Naive thymus-derived CD4-positive, alpha-beta T cell (primary cell): ENCODE data around the gene OR1G1. TPM values are rescaled to one million over a fixed set of nuclear protein-coding genes. Genes with fewer than 3 reads are reported as not detected.
"Not testable (repeated sequence)": the region's sequence is repeated elsewhere in the genome, so short reads cannot be mapped to it uniquely, and the experiment has no call there.

ENCODE experiments used
- ATAC-seq: fragments of 150-1000 bp; cut with Tn5 transposase; 2 replicates; pipeline ENCODE4 v1.10.0; 2021; ENCODE audit warnings: mild to moderate bottlenecking, moderate library complexity
- CTCF ChIA-PET: fragments of 350-600 bp; sonication (Branson Sonifier 250); formaldehyde crosslinking; loops from one replicate; lab custom pipeline; 2021; ENCODE audit warnings: antibody characterized with exemption; lab: Charles Lee
- POLR2A ChIA-PET: fragments of 350-600 bp; sonication (Branson Sonifier 250); formaldehyde crosslinking; loops from one replicate; lab custom pipeline; 2021; ENCODE audit warnings: antibody characterized with exemption, inconsistent platforms; lab: Charles Lee
- DNase-seq, 9 donors: peaks; one replicate each; pipeline versions ENCODE4 v3.0.0 to v3.0.0-alpha.2; 2020 to 2022; ENCODE audit warnings: mixed read lengths in 1 of 9
- H3K27ac ChIP-seq: one replicate; pipeline ENCODE4 v1.7.0; 2013; ENCODE audit warnings: mild to moderate bottlenecking, low read depth, low read length, moderate library complexity
- H3K27me3 ChIP-seq, 2 donors: one replicate each; pipeline ENCODE4 v1.7.0; 2013; ENCODE audit warnings: low read length in 2 of 2, mild to moderate bottlenecking in 2 of 2, moderate library complexity in 2 of 2; ENCODE audit not compliant: control insufficient read depth in 2 of 2, insufficient read depth in 2 of 2
- H3K36me3 ChIP-seq, 3 experiments: 1 replicate in 2 of 3; 2 replicates in 1 of 3; pipeline ENCODE4 v1.7.0; 2013; ENCODE audit warnings: low read length in 3 of 3, mild to moderate bottlenecking in 3 of 3, moderate library complexity in 1 of 3; ENCODE audit not compliant: insufficient read depth in 3 of 3, control insufficient read depth in 2 of 3
- H3K4me1 ChIP-seq, 2 donors: one replicate each; pipeline ENCODE4 v1.7.0; 2013; ENCODE audit warnings: low read length in 2 of 2, mild to moderate bottlenecking in 2 of 2, moderate library complexity in 1 of 2; ENCODE audit not compliant: control insufficient read depth in 2 of 2, insufficient read depth in 2 of 2
- H3K4me3 ChIP-seq: 2 replicates; pipeline ENCODE4 v1.7.0; 2013; ENCODE audit warnings: mild to moderate bottlenecking, low read length
- H3K9me3 ChIP-seq, 3 experiments: 1 replicate in 2 of 3; 2 replicates in 1 of 3; pipeline ENCODE4 v1.7.0; 2013; ENCODE audit warnings: low read length in 3 of 3; ENCODE audit not compliant: control insufficient read depth in 2 of 3
- H3K27ac Mint-ChIP-seq, 9 donors: one replicate each; pipeline ENCODE4 v1.8.0; 2020 to 2022; ENCODE audit warnings: mixed read lengths in 9 of 9, mild to moderate bottlenecking in 8 of 9, moderate library complexity in 5 of 9, inconsistent platforms in 2 of 9
- H3K27me3 Mint-ChIP-seq, 5 donors: one replicate each; pipeline ENCODE4 v1.8.0; 2021 to 2022; ENCODE audit warnings: mixed read lengths in 5 of 5, mild to moderate bottlenecking in 1 of 5
- H3K36me3 Mint-ChIP-seq, 5 donors: one replicate each; pipeline ENCODE4 v1.8.0; 2020 to 2022; ENCODE audit warnings: mixed read lengths in 5 of 5, mild to moderate bottlenecking in 3 of 5, inconsistent platforms in 1 of 5
- H3K4me1 Mint-ChIP-seq, 7 donors: one replicate each; pipeline ENCODE4 v1.8.0; 2020 to 2022; ENCODE audit warnings: mixed read lengths in 7 of 7, mild to moderate bottlenecking in 3 of 7, inconsistent platforms in 1 of 7
- H3K4me3 Mint-ChIP-seq, 10 donors: one replicate each; pipeline ENCODE4 v1.8.0; 2020 to 2022; ENCODE audit warnings: mild to moderate bottlenecking in 10 of 10, mixed read lengths in 10 of 10, moderate library complexity in 6 of 10, inconsistent platforms in 2 of 10
- H3K9me3 Mint-ChIP-seq, 11 donors: one replicate each; pipeline ENCODE4 v1.8.0; 2020 to 2022; ENCODE audit warnings: mixed read lengths in 11 of 11, mild to moderate bottlenecking in 4 of 11, inconsistent platforms in 1 of 11, moderate library complexity in 1 of 11
- intact Hi-C, 2 donors: fragments of 100-400 bp; cut with micrococcal nuclease; formaldehyde crosslinking; loops; one replicate each; pipeline ENCODE4 v1.15.1; 2023
- polyA plus RNA-seq, 2 donors: library from polyadenylated mRNA; unstranded; fragments of 300-500 nt; fragmentation: Illumina TruSeq; gene quantifications; one replicate each; pipeline ENCODE4 v1.2.3, GENCODE V29; 2021
- total RNA-seq, 6 experiments: library from RNA in 5 of 6; stranded (reverse) in 5 of 6; gene quantifications; 1 replicate in 5 of 6; 2 replicates in 1 of 6; pipeline ENCODE4 v1.2.3 and lab custom pipeline; 2021 to 2026

Gene OR1G1
- total RNA-seq (not detected), polyA plus RNA-seq (not detected), total RNA-seq (lab: John Stamatoyannopoulos, UW) (not detected)

- peaks cover 0 to 1% (median 0%) of the 10 kb centered on the region in 7 donors for H3K4me1 Mint-ChIP-seq
These were observed at the start of gene OR1G1 for GRCh38 chr17:3127451-3127850. OR1G1 (minus strand) TSS chr17:3127551; CDS start chr17:3127551, 0 bp downstream.

GRCh38 chr17:3167574-3167973, 40.2 kb upstream of the OR1G1 start:
- H3K27ac Mint-ChIP-seq: no peak overlapping the region
- Histone ChIP-seq H3K4me3 (no peak overlapping the region), H3K27ac (no peak overlapping the region), H3K4me1 (no peaks in the 10 kb centered on the region), H3K36me3 (no peaks in the 10 kb centered on the region), H3K9me3 (peaks cover 0 to 13% (median 0%) of the 10 kb centered on the region in 3 experiments), H3K27me3 (no peaks in the 10 kb centered on the region)
- H3K27me3 Mint-ChIP-seq: peaks cover 0 to 34% (median 26%) of the 10 kb centered on the region in 5 donors
- ATAC-seq (peak; percentile 47), DNase-seq (no peak)
- H3K4me3 Mint-ChIP-seq: peak overlapping the region in 1 of 10 donors; percentile 21
- peaks cover 0 to 11% (median 4%) of the 10 kb centered on the region in 5 donors for H3K36me3 Mint-ChIP-seq
- H3K9me3 Mint-ChIP-seq: peaks cover 0 to 26% (median 10%) of the 10 kb centered on the region in 11 donors
- ChIA-PET CTCF (no interaction called here), POLR2A (no interaction called here)
- intact Hi-C loops: no loop called here
- H3K4me1 Mint-ChIP-seq: no peaks in the 10 kb centered on the region

More at GRCh38 chr17:3127451-3127850, at the start of gene OR1G1:
- no peaks in the 10 kb centered on the region for H3K36me3 ChIP-seq
- no peak within 1 kb of the TSS for H3K4me3 Mint-ChIP-seq
- H3K4me3 ChIP-seq: no peak within 1 kb of the TSS
- no peaks in the 10 kb centered on the region for H3K36me3 Mint-ChIP-seq
- H3K4me1 ChIP-seq: no peaks in the 10 kb centered on the region
- no peaks in the 10 kb centered on the region for H3K9me3 Mint-ChIP-seq
- H3K27ac Mint-ChIP-seq: no peak within 1 kb of the TSS
- no peak within 1 kb of the TSS for H3K27ac ChIP-seq
- POLR2A ChIA-PET: no interaction called here
- CTCF ChIA-PET: no interaction called here
- ATAC-seq (no peak), DNase-seq (no peak)
- peaks cover 0 to 58% (median 44%) of the 10 kb centered on the region in 5 donors for H3K27me3 Mint-ChIP-seq
- no peaks in the 10 kb centered on the region for H3K27me3 ChIP-seq
- H3K9me3 ChIP-seq: no peaks in the 10 kb centered on the region
- intact Hi-C loops: no loop called here

DNA sequence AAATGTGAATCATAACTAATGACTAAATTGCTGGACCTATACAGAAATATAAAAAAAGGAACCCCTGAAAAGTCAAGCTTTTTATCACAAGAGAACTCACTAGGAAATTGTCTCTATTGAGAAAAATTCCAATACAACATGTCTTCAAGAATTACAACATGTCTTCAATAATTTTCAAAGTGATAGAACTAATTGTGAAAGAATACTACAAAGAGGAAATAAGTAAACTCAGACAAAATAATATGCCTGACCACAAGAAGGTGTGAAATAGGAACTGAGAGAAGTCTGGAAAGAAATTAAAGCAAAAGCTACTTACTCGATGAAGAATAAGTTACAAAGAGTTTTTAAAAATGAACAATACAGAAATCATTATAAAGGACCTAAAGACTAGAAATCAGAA, 29.9 kb upstream of the OR1G1 start:
- ATAC-seq (no peak), DNase-seq (no peak)
- intact Hi-C loops: no loop called here
- POLR2A ChIA-PET: no interaction called here
- Histone ChIP-seq H3K4me3 (no peak overlapping the region), H3K36me3 (no peaks in the 10 kb centered on the region), H3K4me1 (no peaks in the 10 kb centered on the region), H3K27me3 (no peaks in the 10 kb centered on the region), H3K27ac (no peak overlapping the region), H3K9me3 (no peaks in the 10 kb centered on the region)
- peaks cover 5 to 53% (median 40%) of the 10 kb centered on the region in 5 donors for H3K27me3 Mint-ChIP-seq
- H3K4me1 Mint-ChIP-seq: no peaks in the 10 kb centered on the region
- CTCF ChIA-PET: no interaction called here
- peaks cover 0 to 19% (median 3%) of the 10 kb centered on the region in 11 donors for H3K9me3 Mint-ChIP-seq
- no peak overlapping the region for H3K4me3 Mint-ChIP-seq
- H3K27ac Mint-ChIP-seq: no peak overlapping the region
- H3K36me3 Mint-ChIP-seq: no peaks in the 10 kb centered on the region

DNA sequence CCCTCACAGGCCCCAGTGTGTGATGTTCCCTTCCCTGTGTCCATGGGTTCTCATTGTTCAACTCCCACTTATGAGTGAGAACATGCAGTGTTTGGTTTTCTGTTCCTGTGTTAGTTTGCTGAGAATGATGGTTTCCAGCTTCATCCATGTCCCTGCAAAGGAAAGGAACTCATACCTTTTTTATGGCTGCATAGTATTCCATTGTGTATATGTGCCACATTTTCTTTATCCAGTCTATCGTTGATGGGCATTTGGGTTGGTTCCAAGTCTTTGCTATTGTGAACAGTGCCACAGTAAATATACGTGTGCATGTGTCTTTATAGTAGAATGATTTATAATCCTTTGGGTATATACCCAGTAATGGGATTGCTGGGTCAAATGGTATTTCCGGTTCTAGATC, 10.1 kb upstream of the OR1G1 start:
- H3K36me3 ChIP-seq, H3K27me3 ChIP-seq, DNase-seq, H3K4me1 ChIP-seq, H3K27ac Mint-ChIP-seq, POLR2A ChIA-PET, intact Hi-C loops, ATAC-seq, H3K9me3 ChIP-seq, H3K4me3 ChIP-seq, H3K4me3 Mint-ChIP-seq, H3K4me1 Mint-ChIP-seq, H3K36me3 Mint-ChIP-seq, H3K27ac ChIP-seq, CTCF ChIA-PET: not testable (repeated sequence)
- Mint-ChIP-seq H3K9me3 (peaks cover 0 to 34% (median 8%) of the 10 kb centered on the region in 11 donors), H3K27me3 (peaks cover 0 to 40% (median 21%) of the 10 kb centered on the region in 5 donors)

DNA sequence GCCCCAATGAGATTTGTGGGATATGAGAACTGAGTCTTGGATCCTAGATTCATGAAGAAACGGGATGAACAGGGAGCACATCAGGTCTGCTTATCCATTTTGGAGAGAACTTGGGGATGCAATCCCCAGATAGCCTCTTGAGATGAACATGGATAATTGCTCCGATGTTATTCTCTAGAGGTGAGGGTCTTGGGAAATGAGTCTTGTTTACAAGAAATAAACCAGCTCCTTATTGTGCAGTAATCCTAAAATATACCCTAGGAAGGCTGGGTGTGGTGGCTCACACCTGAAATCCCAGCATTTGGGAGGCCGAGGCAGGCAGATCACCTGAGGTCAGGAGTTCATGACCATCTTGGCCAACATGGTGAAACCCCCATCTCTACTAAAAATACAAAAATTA, 23.0 kb downstream of the OR1G1 start, which contains the start of gene OR1D2:
Gene OR1D2 (minus strand): TSS at position 101 of the 400 bp plus-strand sequence. CDS start 11,426 bp downstream, outside the sequence.
- H3K27ac ChIP-seq: no peak within 1 kb of the TSS
- H3K27me3 Mint-ChIP-seq: peaks cover 5 to 46% (median 20%) of the 10 kb centered on the region in 5 donors
- intact Hi-C loops: no loop called here
- peaks cover 0 to 62% (median 27%) of the 10 kb centered on the region in 11 donors for H3K9me3 Mint-ChIP-seq
- no peaks in the 10 kb centered on the region for H3K4me1 ChIP-seq
- H3K4me1 Mint-ChIP-seq: no peaks in the 10 kb centered on the region
- no peak within 1 kb of the TSS for H3K4me3 Mint-ChIP-seq
- peaks cover 0 to 3% of the 10 kb centered on the region in 2 donors for H3K27me3 ChIP-seq
- peaks cover 0 to 17% (median 3%) of the 10 kb centered on the region in 5 donors for H3K36me3 Mint-ChIP-seq
- ATAC-seq (no peak), DNase-seq (no peak)
- no peak within 1 kb of the TSS for H3K4me3 ChIP-seq
- H3K36me3 ChIP-seq: no peaks in the 10 kb centered on the region
- ChIA-PET CTCF (no interaction called here), POLR2A (no interaction called here)
- peaks cover 0 to 12% (median 0%) of the 10 kb centered on the region in 3 experiments for H3K9me3 ChIP-seq
- H3K27ac Mint-ChIP-seq: no peak within 1 kb of the TSS

Other genes starting within 250 kb of the OR1G1 start
- gene OR1D5, start 63.9 kb downstream of the OR1G1 start, total RNA-seq: not detected
- not detected for gene OR1D5, start 63.9 kb downstream of the OR1G1 start, polyA plus RNA-seq
- gene OR1D2, start 23.1 kb downstream of the OR1G1 start, total RNA-seq: not detected
- not detected for gene OR1D2, start 23.1 kb downstream of the OR1G1 start, polyA plus RNA-seq
- not detected for gene OR1A2, start 70.0 kb upstream of the OR1G1 start, total RNA-seq
- gene OR1A2, start 70.0 kb upstream of the OR1G1 start, polyA plus RNA-seq: not detected
- gene OR1A1, start 80.1 kb upstream of the OR1G1 start, total RNA-seq: not detected
- not detected for gene OR1A1, start 80.1 kb upstream of the OR1G1 start, polyA plus RNA-seq
- under 1 TPM in 4 of 5 experiments, not detected in 1; 0.17 to 0.49 (median 0.32) TPM for gene OR3A1, start 170.8 kb upstream of the OR1G1 start, total RNA-seq
- under 1 TPM in 1 of 2 donors, not detected in 1; 0.67 TPM for gene OR3A1, start 170.8 kb upstream of the OR1G1 start, polyA plus RNA-seq